GM18517 (cell line): ENCODE measurements around the gene MAB21L4.
"Not testable (repeated sequence)": the region's sequence is repeated elsewhere in the genome, so short reads cannot be mapped to it uniquely, and the experiment has no call there.

Experiments used
- ATAC-seq: cut with Tn5 transposase; IDR thresholded peaks from one replicate; pipeline ENCODE4 v1.9.1; 2021; ENCODE audit warnings: mild to moderate bottlenecking, moderate library complexity; ENCODE audit not compliant: unreplicated experiment

The MAB21L4 gene

DNA sequence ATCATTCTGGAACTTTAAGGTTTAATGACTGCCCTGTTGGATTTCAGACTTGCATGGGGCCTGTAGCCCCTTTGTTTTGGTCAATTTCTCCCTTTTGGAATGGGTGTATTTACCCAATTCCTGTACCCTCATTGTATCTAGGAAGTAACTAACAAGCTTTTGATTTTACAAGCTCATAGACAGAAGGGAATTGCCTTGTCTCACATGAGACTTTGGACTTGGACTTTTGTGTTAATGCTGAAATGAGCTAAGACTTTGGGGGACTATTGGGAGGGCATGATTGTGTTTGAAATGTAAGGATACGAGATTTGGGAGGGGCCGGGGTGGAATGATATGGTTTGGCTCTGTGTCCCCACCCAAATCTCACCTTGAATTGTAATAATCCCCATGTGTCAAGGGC is 49.6 kb downstream of the MAB21L4 start:
- not testable (repeated sequence) for ATAC-seq

DNA sequence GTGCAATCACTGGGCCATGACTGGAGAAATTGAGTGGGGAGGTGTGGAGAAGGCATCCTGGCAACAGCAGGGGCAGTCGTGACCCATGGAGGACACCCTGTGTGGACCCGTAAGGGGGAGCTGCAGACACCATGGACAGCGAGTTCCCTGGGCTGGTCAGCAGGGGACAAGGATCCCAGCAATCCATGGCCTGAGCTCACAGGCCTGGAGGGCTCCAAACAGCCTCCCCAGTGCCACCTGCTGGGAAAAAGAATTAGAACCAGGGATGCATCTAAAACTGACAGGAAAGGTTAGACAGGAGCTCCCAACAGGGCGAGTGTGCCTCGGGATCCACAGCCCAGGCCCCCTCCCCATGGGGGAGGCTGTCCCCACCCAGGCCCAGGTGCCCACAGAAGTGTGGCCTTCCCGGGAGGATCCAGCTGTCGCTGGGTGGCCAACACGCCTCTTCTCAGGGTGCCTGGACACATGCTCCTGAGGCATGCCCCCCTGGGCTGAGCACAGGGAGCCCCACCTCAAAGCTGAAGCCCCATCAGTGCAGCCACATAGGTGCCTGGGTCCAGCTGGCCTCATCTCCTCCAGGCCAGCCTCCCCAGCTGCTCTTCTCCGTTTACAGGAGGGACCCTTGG is 55.4 kb downstream of the MAB21L4 start:
- ATAC-seq = no peak

DNA sequence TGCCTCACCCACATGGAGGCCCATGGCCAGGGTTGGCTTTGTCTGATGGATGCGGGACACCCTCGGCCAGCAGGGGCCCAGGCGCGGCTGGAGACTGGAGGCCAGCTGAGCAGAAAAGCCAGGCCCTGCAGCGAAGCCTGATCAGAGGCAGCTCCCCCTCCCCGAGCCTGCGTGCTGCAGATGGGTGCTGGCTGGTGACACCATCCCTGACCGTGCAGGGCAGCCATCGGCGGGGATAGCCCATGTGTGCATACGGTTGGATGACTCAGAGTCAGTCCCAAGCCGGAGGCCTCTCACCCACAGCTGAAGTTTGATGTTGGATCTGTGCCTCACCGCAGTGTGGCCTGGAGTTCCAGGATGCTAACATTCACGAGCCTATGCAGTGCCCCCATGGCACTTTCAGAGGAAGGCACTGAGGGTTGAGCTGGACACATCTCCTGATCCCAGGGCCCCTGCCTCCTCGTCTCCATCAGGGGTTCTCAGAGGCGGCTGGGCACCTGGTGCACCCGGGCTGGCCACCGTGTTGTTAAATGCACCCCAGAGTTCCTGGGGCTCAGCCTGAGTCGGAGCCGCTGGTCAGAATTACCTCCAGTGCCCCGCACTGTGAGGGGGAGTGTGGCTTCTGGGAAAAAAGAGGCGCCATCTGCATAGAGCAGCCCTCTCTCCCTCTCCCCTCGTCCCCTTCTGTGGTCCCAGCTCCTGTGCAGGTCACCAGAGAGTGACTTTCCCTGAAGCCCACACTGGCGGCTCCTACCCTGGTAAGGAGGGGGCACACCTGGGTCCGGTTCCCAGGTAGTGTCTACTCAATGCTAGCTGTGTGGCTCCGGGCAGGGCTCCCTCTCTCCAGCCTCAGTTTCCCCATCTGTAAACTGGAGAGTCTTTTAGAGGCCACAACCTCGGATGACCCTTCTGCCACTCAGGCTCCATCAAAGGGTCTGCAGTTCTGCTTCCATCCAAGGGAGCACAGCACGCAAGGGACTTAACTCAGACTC is 56.5 kb downstream of the MAB21L4 start:
- no peak for ATAC-seq

DNA sequence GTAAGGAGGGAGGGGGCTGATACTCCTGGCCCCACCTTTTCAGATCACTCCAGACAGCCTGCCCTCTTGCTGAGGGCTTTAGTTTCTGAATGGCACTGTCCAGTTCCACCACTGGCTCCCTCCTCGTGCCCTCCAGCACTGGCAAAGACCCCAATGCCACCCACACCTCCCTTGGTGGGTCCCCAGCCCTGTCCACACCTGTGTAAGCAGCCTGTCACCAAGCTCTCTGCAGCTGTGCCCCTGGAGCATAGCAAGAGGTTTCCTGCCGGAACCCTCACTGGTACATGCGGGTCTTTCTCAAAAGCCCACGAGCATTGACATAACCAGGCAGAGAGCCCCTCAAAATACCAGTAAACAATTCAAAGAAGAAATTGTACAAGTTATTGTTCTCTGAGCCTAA is 58.3 kb downstream of the MAB21L4 start:
- no peak for ATAC-seq

DNA sequence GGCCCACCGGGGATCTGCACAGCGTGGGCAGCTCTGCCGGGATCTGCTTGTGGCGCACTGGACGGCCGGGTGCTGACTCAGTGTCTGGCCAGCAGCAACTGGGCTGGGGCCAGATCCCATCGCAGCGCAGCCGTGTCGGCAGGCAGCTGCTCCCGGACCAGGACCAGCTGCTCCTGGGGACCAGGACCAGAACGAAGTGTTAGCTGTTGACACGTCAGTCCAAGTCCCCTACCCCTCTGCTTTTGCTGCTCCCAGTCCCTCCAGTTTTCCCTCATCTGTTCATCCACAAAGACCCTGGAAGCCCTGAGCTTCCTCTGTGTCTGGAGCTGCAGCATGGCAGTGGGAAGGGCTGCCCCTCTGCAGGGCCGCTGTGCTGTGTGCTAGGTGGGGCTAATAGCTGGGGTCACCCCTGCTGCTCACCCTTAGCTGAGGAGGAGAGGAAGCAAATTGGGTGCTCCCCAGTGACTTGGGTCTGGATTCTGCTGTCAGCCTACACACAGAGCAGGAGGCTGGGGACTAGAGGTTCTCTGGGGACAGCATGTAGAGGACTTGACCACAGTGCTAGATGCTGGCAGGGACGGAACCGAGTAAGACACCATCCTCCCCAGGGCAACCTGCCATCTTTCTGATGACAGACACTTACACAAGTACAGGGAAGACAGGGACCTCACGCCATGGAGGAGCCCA is 59.0 kb downstream of the MAB21L4 start:
- no peak for ATAC-seq
